ENCODE measurements around the gene SEC14L1.

SEC14L1 gene

GRCh38 chr17:77235370-77235941 lies 94.7 kb downstream of the SEC14L1 start:
- no peak overlapping the region for H3K4me3 ChIP-seq (IDR thresholded peaks at IDR 0.05; ENCODE audit: insufficient read depth, low read depth, low read length)
- H3K4me2 ChIP-seq: peak overlapping the region; percentile 33; the same call in 1 of the 2 replicates
- H3K27ac ChIP-seq: peak overlapping the region; percentile 55; the same call in 1 of the 2 replicates
- no peaks in the 10 kb centered on the region for H4K20me1 ChIP-seq (ENCODE audit: insufficient read depth)
- no peaks in the 10 kb centered on the region for H3K36me3 ChIP-seq (ENCODE audit: insufficient read depth)
- H3K9ac ChIP-seq: peak overlapping the region; percentile 37; the same call in 1 of the 2 replicates
- peak overlapping the region; percentile 16; the same call in 1 of the 2 replicates for H2AFZ ChIP-seq (ENCODE audit: low read depth)
- H3K79me2 ChIP-seq (ENCODE audit: insufficient read depth, low read depth): no peaks in the 10 kb centered on the region
- no peaks in the 10 kb centered on the region for H3K27me3 ChIP-seq (ENCODE audit: insufficient read depth, low read depth)
- peaks cover 4% of the 10 kb centered on the region for H3K4me1 ChIP-seq (ENCODE audit: low read depth, poor library complexity, severe bottlenecking)
- no peak for TF ChIP-seq CTCF (conservative IDR thresholded peaks at IDR 0.05; ENCODE audit: low read depth, low read length)

- H3K27ac ChIP-seq: no peak overlapping the region
- H3K27me3 ChIP-seq (ENCODE audit: insufficient read depth, low read depth): no peaks in the 10 kb centered on the region
- no peak for TF ChIP-seq CTCF (conservative IDR thresholded peaks at IDR 0.05; ENCODE audit: low read depth, low read length)
- H3K4me3 ChIP-seq (IDR thresholded peaks at IDR 0.05; ENCODE audit: insufficient read depth, low read depth, low read length): no peak overlapping the region
- no peaks in the 10 kb centered on the region for H3K36me3 ChIP-seq (ENCODE audit: insufficient read depth)
- no peaks in the 10 kb centered on the region for H3K79me2 ChIP-seq (ENCODE audit: insufficient read depth, low read depth)
- no peaks in the 10 kb centered on the region for H4K20me1 ChIP-seq (ENCODE audit: insufficient read depth)
- H3K4me2 ChIP-seq: no peak overlapping the region
- peaks cover 4% of the 10 kb centered on the region for H3K4me1 ChIP-seq (ENCODE audit: low read depth, poor library complexity, severe bottlenecking)
- H3K9ac ChIP-seq: no peak overlapping the region
- no peak overlapping the region for H2AFZ ChIP-seq (ENCODE audit: low read depth)
These were observed 96.7 kb downstream of the SEC14L1 start for GRCh38 chr17:77237232-77238008.

- no peaks in the 10 kb centered on the region for H3K27me3 ChIP-seq (ENCODE audit: insufficient read depth, low read depth)
These were observed 100.2 kb downstream of the SEC14L1 start for GRCh38 chr17:77240976-77241375.

More at GRCh38 chr17:77240976-77241375, 100.2 kb downstream of the SEC14L1 start:
- Histone ChIP-seq H3K27ac (no peak overlapping the region), H3K9ac (no peak overlapping the region), H3K79me2 (ENCODE audit: insufficient read depth, low read depth) (no peaks in the 10 kb centered on the region), H3K4me3 (IDR thresholded peaks at IDR 0.05; ENCODE audit: insufficient read depth, low read depth, low read length) (no peak overlapping the region), H3K4me1 (ENCODE audit: low read depth, poor library complexity, severe bottlenecking) (no peaks in the 10 kb centered on the region), H3K36me3 (ENCODE audit: insufficient read depth) (no peaks in the 10 kb centered on the region), H3K4me2 (no peak overlapping the region), H2AFZ (ENCODE audit: low read depth) (no peak overlapping the region), H4K20me1 (ENCODE audit: insufficient read depth) (no peaks in the 10 kb centered on the region)
- no peak for TF ChIP-seq CTCF (conservative IDR thresholded peaks at IDR 0.05; ENCODE audit: low read depth, low read length)
